Left kidney (tissue), 2 donors: ENCODE measurements around the gene CD160. TPM values are rescaled to one million over a fixed set of nuclear protein-coding genes. Genes with fewer than 3 reads are reported as not detected.
"Not testable (repeated sequence)": the region's sequence is repeated elsewhere in the genome, so short reads cannot be mapped to it uniquely, and the experiment has no call there.

Experiments
- DNase-seq: peaks from one replicate; pipeline ENCODE4 v3.0.0-alpha.2; 2013
- polyA plus RNA-seq: library from polyadenylated mRNA; unstranded; fragments of 120-200 nt; gene quantifications from one replicate; pipeline ENCODE4 v1.2.1, GENCODE V29; 2013; ENCODE audit not compliant: insufficient read length

Gene CD160
- polyA plus RNA-seq, 1 donor = 3.5 TPM

DNA sequence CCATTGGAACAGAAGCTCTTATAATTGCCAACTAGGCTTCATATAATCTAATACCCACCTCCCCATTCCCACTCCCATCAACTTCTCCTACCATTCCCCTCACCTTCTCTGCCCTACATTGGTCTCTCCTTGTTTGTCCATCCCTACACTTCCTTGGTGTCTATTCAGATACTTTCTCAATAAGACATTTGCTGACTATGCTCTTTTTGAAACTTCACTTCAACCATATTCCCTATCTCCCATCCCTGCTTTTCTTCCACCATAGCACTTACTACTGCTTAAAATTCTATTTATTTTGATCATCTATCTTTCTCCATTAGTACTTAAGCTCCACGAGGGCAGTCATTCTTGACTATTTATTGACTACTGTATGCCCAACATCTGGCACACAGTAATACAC lies 40.4 kb downstream of the CD160 start:
- DNase-seq = no peak

- DNase-seq = not testable (repeated sequence)
Observed at GRCh38 chr1:145760395-145760949, 41.2 kb downstream of the CD160 start.

GRCh38 chr1:145761498-145761897 lies 42.2 kb downstream of the CD160 start:
- not testable (repeated sequence) for DNase-seq

- DNase-seq = not testable (repeated sequence)
Observed at GRCh38 chr1:145762001-145762400, 42.7 kb downstream of the CD160 start.

DNA sequence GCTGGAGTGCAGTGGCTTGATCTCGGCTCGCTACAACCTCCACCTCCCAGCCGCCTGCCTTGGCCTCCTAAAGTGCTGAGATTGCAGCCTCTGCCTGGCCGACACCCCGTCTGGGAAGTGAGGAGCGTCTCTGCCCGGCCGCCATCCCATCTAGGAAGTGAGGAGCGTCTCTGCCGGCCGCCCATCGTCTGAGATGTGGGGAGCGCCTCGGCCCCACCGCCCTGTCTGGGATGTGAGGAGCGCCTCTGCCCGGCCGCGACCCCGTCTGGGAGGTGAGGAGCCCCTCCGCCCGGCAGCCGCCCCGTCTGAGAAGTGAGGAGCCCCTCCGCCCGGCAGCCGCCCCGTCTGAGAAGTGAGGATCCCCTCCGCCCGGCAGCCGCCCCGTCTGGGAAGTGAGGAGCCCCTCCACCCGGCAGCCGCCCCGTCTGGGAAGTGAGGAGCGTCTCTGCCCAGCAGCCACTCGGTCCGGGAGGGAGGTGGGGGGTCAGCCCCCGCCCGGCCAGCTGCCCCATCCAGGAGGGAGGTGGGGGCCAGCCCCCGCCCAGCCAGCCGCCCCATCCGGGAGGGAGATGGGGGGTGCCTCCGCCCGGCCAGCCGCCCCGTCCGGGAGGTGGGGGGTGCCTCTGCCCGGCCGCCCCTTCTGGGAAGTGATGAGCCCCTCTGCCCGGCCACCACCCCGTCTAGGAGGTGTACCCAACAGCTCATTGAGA lies 45.1 kb downstream of the CD160 start:
- not testable (repeated sequence) for DNase-seq

DNA sequence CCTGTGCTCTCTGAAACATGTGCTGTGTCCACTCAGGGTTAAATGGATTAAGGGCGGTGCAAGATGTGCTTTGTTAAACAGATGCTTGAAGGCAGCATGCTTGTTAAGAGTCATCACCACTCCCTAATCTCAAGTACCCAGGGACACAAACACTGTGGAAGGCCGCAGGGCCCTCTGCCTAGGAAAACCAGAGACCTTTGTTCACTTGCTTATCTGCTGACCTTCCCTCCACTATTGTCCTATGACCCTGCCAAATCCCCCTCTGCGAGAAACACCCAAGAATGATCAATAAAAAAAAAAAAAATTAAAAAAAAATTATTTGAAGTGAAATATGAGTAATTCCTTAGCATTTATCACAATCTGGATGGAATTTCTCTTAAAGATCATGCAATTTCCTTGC lies 45.8 kb downstream of the CD160 start:
- not testable (repeated sequence) for DNase-seq

DNA sequence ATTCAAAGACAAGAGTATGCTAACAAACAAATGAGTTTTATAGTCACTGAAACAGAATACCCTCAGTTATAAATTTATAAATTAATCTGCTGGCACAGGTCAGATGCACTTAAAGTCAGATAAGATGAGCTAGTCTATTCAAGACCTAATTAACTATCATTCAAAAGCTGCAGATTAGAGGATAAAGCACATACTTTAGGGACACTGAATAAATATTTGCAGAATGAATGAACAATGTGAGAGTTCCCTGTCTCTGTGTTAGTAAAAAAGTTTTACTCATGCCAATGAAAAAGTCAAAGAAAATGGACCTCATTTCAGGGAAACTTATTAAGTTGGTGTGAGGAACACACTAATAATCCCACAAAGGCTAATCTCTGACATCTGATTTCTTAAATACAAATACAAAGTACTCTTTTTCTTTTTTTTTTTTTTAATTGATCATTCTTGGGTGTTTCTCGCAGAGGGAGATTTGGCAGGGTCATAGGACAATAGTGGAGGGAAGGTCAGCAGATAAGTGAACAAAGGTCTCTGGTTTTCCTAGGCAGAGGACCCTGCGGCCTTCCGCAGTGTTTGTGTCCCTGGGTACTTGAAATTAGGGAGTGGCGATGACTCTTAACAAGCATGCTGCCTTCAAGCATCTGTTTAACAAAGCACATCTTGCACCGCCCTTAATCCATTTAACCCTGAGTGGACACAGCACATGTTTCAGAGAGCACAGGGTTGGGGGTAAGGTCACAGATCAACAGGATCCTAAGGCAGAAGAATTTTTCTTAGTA lies 46.5 kb downstream of the CD160 start:
- DNase-seq = not testable (repeated sequence)

- not testable (repeated sequence) for DNase-seq
Observed at GRCh38 chr1:145766926-145767325, 47.6 kb downstream of the CD160 start.

DNA sequence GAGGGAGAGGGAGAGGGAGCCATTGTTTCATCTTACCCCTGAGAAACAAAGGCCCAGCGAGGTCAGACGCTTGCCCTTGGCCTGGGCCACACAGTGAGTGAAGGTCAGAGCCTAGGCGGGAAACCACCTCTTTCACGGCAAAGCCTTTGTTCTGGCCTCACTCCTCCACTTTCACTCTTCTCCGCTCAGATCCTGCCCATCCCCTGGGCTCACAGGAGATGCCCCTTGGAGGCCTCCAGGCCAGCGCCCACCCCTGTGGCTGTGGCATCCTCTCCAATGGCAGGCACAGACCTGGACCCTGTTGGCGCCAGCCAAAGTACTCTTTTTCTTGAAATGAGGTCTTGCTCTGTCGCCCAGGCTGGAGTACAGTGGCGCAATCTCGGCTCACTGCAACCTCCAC lies 48.7 kb downstream of the CD160 start:
- DNase-seq = not testable (repeated sequence)

DNA sequence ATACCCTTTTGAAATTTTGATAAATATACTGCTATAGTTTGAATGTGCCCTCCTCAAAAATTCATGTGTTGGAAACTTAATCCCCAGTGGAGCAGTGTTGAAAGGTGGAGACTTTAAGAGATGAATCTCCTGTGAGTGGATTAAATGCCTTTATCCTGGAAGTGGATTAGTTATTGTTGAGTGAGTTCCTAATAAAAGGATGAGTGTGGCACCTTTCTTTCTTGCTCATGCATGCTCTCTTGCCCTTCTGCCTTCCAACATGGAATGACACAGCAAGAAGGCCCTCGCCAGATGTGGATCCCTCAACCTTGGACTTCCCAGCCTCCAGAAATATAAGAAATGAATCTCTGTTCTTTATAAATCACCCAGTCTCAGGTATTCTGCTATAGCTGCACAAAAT lies 51.8 kb downstream of the CD160 start:
- no peak for DNase-seq

DNA sequence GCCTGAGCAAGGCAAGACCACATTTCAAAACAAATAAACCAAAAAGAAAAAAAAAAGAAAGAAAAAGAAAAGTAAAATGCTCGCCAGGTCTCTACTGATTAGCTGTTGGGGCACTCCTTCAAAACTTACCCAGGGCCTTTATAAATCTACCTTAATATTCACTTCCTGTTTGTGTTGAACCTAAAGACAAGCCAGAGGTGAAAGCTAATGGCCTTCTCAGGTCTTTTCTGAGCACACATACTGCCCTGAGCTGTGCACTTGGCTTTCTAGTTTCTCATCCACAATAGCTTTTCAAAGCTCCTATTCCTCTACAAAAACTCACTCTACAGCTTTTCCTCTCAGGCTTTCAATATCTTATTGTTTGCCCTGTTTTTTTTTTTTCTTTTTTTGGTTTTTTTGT lies 54.1 kb downstream of the CD160 start:
- no peak for DNase-seq

- no peak for DNase-seq
Observed at GRCh38 chr1:145777357-145778145, 58.3 kb downstream of the CD160 start.

- DNase-seq = no peak
Observed at GRCh38 chr1:145778146-145778540, 58.8 kb downstream of the CD160 start.

DNA sequence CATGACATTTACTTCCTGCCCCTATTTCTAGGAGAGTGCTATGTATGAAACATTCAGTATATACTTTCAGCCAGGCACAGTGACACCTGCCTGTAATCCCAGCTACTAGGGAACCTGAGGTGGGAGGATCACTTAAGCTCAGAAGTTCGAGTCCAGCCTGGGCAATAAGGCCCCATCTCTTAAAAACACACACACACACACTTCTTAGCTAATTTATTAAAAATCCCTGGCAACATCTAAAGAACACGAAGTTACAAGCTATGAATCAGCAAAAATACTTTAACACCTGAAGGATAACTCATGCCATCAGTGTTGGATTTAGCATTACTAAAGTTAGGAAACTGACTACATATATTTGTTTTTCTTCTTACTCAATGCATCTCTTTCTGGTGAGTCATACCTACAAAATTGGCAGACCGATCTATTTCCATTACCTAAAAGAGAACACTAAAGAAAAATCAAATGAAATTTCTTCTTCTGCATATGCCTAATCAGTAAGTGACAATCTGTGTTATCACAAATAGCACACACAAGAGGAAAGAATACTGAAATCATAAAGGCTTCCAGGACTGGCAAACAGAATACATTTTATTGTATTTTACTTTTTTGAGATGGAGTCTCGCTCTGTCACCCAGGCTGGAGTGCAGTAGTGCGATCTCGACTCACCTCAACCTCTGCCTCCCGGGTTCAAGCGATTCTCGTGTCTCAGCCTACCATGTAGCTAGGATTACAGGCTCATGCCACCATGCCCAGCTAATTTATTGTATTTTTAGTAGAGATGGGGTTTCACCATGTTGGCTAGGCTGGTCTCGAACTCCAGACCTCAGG lies 63.2 kb downstream of the CD160 start:
- no peak for DNase-seq

GRCh38 chr1:145784409-145784808 lies 65.1 kb downstream of the CD160 start:
- no peak for DNase-seq

DNA sequence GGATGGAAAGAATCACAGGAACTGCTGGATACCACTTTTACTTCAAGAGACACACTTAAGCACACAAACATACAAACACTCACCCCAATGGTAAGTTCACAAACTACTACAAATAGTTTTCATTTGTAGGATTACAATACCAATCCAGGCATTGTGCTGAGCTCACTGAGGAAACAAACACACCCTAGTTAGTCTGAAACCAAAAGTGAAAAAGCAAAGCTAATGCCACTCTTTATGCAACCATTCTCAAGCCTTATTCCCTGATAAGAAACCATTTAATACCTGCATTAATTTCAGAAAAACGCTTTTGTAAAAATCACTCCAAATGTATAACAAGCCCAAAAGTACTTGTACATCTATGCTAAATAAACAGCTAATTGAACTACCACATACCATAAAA lies 66.2 kb downstream of the CD160 start:
- DNase-seq = no peak

- DNase-seq = no peak
Observed at GRCh38 chr1:145786271-145786670, 67.0 kb downstream of the CD160 start.

- DNase-seq = no peak
Observed at GRCh38 chr1:145788580-145788979, 69.3 kb downstream of the CD160 start.
